Large intestine (tissue), 3 donors: ENCODE measurements around the gene FOXM1. TPM values are rescaled to one million over a fixed set of nuclear protein-coding genes. Genes with fewer than 3 reads are reported as not detected.

Source experiments
- DNase-seq, 2 donors: peaks; one replicate each; pipeline versions ENCODE4 v3.0.0 to v3.0.0-alpha.2; 2013
- H3K27ac ChIP-seq: one replicate; pipeline ENCODE4 v1.5.1; 2013; ENCODE audit warnings: low read length
- H3K27me3 ChIP-seq: 2 replicates; pipeline ENCODE4 v1.6.1; 2013; ENCODE audit warnings: low read length; ENCODE audit not compliant: control insufficient read depth, insufficient read depth
- H3K36me3 ChIP-seq: 2 replicates; pipeline ENCODE4 v1.6.1; 2013; ENCODE audit warnings: low read length; ENCODE audit not compliant: control insufficient read depth, insufficient read depth
- H3K4me1 ChIP-seq: one replicate; pipeline ENCODE4 v1.6.1; 2013; ENCODE audit warnings: low read length; ENCODE audit not compliant: control insufficient read depth, insufficient read depth
- H3K4me3 ChIP-seq: one replicate; pipeline ENCODE4 v1.5.1; 2013; ENCODE audit warnings: low read length
- H3K9me3 ChIP-seq: one replicate; pipeline ENCODE4 v1.6.1; 2013; ENCODE audit warnings: mild to moderate bottlenecking, low read depth, low read length, moderate library complexity; ENCODE audit not compliant: control insufficient read depth
- WGBS: methylation state at CpG from one replicate; pipeline ENCODE4 v1.1.5; 2013; ENCODE audit warnings: low lambda C conversion rate; ENCODE audit not compliant: insufficient coverage; 5-methylcytosine and 5-hydroxymethylcytosine counted together
- polyA plus RNA-seq: library from polyadenylated mRNA; unstranded; fragments of 120-200 nt; gene quantifications from one replicate; pipeline ENCODE4 v1.2.1, GENCODE V29; 2013

The FOXM1 gene
- polyA plus RNA-seq, 1 donor = 18.2 TPM

DNA sequence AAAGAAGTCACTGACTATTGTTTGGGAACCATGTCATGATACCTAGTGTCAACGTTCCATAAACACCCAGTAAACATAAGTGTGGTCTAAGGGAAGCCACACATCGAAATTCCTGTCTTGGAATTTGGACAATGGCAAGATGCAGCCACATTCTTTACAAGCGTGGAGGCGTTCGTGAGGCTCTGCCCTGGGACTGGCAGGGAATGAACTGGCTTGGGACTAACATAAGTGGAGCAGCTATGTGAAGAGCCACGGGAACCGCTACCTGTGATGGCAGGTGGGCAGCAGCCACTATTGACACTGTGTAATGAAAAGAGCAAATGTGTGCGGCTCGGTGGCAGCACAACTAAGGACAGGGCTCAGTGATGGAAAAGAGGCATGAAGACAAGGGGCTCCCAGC lies 32.2 kb downstream of the FOXM1 start:
- Histone ChIP-seq H3K27me3 (no peaks in the 10 kb centered on the region), H3K27ac (no peak overlapping the region), H3K9me3 (no peaks in the 10 kb centered on the region), H3K4me3 (no peak overlapping the region), H3K36me3 (peaks cover 14% of the 10 kb centered on the region), H3K4me1 (peaks cover 10% of the 10 kb centered on the region)
- no peak for DNase-seq
- no CpG with 5 or more reads among the region's 9 CpGs for WGBS

GRCh38 chr12:2842948-2843347 lies 34.0 kb downstream of the FOXM1 start:
- Histone ChIP-seq H3K9me3 (no peaks in the 10 kb centered on the region), H3K27ac (no peak overlapping the region), H3K27me3 (no peaks in the 10 kb centered on the region), H3K4me3 (no peak overlapping the region), H3K4me1 (no peaks in the 10 kb centered on the region), H3K36me3 (peaks cover 14% of the 10 kb centered on the region)
- WGBS = no CpG with 5 or more reads among the region's 5 CpGs
- DNase-seq = no peak

GRCh38 chr12:2841056-2841650 lies 35.8 kb downstream of the FOXM1 start:
- Histone ChIP-seq H3K27ac (no peak overlapping the region), H3K36me3 (peaks cover 14% of the 10 kb centered on the region), H3K4me1 (no peaks in the 10 kb centered on the region), H3K9me3 (no peaks in the 10 kb centered on the region), H3K27me3 (no peaks in the 10 kb centered on the region), H3K4me3 (no peak overlapping the region)
- no peak for DNase-seq
- WGBS = no CpG with 5 or more reads among the region's 9 CpGs

DNA sequence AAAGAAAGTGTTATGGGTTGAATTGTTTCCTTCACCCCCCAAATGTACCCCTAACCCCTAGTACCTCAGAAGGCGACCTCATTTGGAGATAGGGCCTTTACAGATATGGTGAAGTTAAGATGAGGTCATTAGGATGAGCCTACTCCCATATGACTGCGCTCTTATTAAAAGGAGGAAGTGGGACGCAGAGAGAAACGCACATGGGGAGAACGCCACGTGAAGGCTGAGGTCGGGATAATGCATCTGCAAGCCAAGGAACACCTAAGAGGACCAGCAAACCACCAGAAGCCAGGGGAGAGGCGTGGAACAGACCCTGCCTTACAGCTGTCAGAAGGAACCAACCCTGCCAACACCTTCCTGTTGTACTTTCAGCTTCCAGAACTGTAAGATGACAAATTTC lies 40.4 kb downstream of the FOXM1 start:
- H3K36me3 ChIP-seq = peaks cover 15% of the 10 kb centered on the region
- H3K27ac ChIP-seq = no peak overlapping the region
- no CpG with 5 or more reads among the region's 8 CpGs for WGBS
- H3K4me3 ChIP-seq = no peak overlapping the region
- no peaks in the 10 kb centered on the region for H3K9me3 ChIP-seq
- peaks cover 3% of the 10 kb centered on the region for H3K27me3 ChIP-seq
- no peak for DNase-seq
- H3K4me1 ChIP-seq = no peaks in the 10 kb centered on the region

GRCh38 chr12:2835691-2836403 lies 41.1 kb downstream of the FOXM1 start:
- no peak overlapping the region for H3K4me3 ChIP-seq
- no peaks in the 10 kb centered on the region for H3K9me3 ChIP-seq
- peaks cover 8% of the 10 kb centered on the region for H3K36me3 ChIP-seq
- H3K4me1 ChIP-seq = no peaks in the 10 kb centered on the region
- no peak for DNase-seq
- 93% methylated on average over 2 of the region's 4 CpGs for WGBS
- H3K27me3 ChIP-seq = peaks cover 3% of the 10 kb centered on the region
- H3K27ac ChIP-seq = no peak overlapping the region

DNA sequence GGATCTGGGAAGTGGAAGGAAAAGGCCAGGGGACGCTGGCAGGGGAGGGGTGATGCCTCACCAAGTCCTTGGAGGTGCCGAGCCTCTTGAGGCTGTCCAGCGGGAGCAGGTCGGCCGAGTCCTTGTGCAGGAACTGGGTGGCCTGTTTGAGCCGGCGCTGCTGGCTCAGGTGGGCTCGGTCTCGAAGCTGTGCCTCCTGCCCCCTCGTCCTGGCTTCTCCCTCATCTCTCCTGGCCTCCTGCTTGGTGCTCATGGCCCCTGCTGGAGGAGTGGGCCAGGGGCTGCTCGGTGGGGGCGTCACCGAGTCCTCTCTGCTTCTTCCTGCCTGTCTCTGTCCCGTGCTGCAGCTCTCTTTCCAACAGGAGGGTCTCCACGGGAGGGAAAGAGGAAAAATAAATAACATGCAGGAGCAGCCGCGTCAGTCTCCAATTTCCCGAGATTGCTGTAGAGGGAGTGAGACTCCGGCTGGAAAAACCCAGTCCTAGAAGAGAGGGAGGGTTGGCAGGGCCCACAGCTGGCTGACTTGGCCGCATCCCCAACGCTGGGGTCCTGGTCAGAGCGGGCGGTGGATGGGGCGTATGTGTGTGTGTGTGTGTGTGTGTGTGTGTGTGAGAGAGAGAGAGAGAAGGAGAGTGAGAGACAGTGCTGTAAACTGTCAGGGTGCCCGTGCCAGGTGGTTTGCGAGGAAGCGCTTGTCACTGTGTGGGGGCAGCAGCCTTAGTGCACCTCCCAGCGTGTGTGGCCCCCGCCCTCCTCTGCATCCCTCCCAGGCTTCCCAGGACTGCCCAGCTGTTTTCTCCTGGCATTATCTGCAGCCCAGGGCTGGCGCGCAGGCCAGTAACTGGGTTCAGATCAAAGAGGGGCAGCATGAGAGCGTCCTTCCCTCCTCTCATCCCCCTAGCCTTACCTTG lies 42.1 kb downstream of the FOXM1 start, which contains the start of gene NRIP2:
NRIP2 (minus strand) TSS at position 455 of the 911 bp plus-strand sequence; CDS start at position 403, 52 bp downstream.
- WGBS = no CpG with 5 or more reads among the region's 32 CpGs
- Histone ChIP-seq H3K9me3 (no peaks in the 10 kb centered on the region), H3K27ac (no peak within 1 kb of the TSS), H3K27me3 (peaks cover 3% of the 10 kb centered on the region), H3K4me3 (no peak within 1 kb of the TSS), H3K36me3 (peaks cover 15% of the 10 kb centered on the region), H3K4me1 (no peaks in the 10 kb centered on the region)
- peak in 1 of 2 donors; percentile 52 for DNase-seq

DNA sequence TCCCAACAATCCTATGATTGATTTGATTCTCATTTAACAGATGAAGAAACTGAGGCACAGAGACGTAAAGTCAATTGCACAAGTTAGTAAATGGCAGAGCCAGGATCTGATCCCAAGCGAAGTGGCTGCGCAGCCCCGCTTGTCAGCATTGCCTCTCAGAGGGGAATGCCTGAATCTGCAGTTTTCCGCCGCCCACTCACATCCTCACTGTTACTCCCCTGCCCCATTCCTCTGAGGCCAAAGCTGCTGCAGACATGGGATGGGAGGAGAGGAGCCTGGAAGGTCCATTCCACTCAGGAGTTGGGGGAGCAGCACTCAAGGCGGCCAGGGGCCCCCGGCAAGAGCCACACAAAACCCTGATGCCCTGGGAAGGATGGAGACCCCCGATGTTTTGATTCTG lies 43.2 kb downstream of the FOXM1 start:
- H3K4me3 ChIP-seq = no peak overlapping the region
- no peak overlapping the region for H3K27ac ChIP-seq

GRCh38 chr12:2833327-2833726 lies 43.6 kb downstream of the FOXM1 start:
- H3K27ac ChIP-seq = no peak overlapping the region
- no peak overlapping the region for H3K4me3 ChIP-seq
- H3K27me3 ChIP-seq = peaks cover 3% of the 10 kb centered on the region
- peaks cover 19% of the 10 kb centered on the region for H3K36me3 ChIP-seq
- H3K4me1 ChIP-seq = no peaks in the 10 kb centered on the region
- H3K9me3 ChIP-seq = no peaks in the 10 kb centered on the region
- DNase-seq = no peak
- WGBS = 40% methylated on average over 1 of the region's 5 CpGs

More for the DNA sequence above, 43.2 kb downstream of the FOXM1 start:
- WGBS = 100% methylated on average over 1 of the region's 9 CpGs
- Histone ChIP-seq H3K27me3 (peaks cover 3% of the 10 kb centered on the region), H3K36me3 (peaks cover 18% of the 10 kb centered on the region), H3K9me3 (no peaks in the 10 kb centered on the region), H3K4me1 (no peaks in the 10 kb centered on the region)
- no peak for DNase-seq

DNA sequence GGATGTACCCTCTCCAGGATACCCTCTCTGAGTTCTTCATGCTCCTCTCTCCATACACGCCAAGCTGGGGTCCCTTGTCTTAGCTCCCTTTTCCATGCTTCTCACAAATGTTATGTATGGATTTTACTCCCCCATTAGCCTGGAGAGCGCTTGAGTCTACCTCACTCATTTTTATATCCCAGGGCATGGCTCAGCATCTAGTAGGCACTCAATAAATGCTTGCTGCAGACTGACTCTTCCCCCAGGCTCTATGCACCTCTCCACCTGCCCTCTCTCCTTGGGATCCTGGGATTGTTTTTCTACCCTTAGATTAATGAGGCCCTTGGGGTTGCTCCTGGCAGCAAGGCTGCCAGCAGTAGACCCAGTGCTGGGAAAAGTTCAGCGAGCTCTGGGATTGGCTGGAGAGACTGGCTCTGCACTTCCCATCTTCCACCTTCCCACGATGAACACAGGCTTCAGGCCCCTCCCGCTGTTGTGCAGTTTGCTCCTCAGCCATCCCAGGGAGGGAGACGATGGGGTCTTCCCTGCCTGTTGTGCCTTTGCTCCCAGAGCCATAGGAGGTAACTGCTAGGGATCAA lies 44.3 kb downstream of the FOXM1 start:
- Histone ChIP-seq H3K4me1 (no peaks in the 10 kb centered on the region), H3K9me3 (no peaks in the 10 kb centered on the region), H3K4me3 (no peak overlapping the region), H3K36me3 (peaks cover 26% of the 10 kb centered on the region), H3K27ac (no peak overlapping the region), H3K27me3 (peaks cover 3% of the 10 kb centered on the region)
- no CpG with 5 or more reads among the region's 6 CpGs for WGBS
- DNase-seq = no peak

DNA sequence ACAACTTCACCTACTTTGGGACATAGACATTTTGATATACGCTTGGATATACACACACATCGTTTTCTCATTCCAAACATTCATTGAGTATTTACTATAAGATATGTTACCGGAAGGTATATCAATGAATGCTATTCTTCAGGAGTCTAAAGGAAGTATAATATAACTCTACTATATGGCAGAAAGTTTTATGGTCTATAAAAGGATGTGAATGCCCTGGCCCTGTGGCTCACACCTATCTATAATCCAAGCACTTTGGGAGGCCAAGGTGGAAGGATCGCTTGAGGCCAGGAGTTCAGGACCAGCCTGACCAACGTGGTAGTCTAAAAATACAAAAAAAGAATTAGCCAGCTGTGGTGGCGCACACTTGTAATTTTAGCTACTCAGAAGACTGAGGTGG lies 47.7 kb downstream of the FOXM1 start:
- no peaks in the 10 kb centered on the region for H3K9me3 ChIP-seq
- H3K4me1 ChIP-seq = no peaks in the 10 kb centered on the region
- H3K36me3 ChIP-seq = peaks cover 58% of the 10 kb centered on the region
- H3K4me3 ChIP-seq = no peak overlapping the region
- WGBS = 90% methylated on average over 2 of the region's 6 CpGs
- no peaks in the 10 kb centered on the region for H3K27me3 ChIP-seq
- no peak overlapping the region for H3K27ac ChIP-seq
- no peak for DNase-seq
